Fibroblast of skin of back (primary cell): ENCODE data around the gene MBOAT2.

Experiments
- DNase-seq: peaks from one replicate; pipeline ENCODE4 v3.0.0-alpha.2; 2013

The MBOAT2 gene

GRCh38 chr2:9018109-9018508, 14.6 kb upstream of the MBOAT2 start:
- no peak for DNase-seq

GRCh38 chr2:9017411-9017810, 13.9 kb upstream of the MBOAT2 start:
- DNase-seq, result peak; percentile 21

- DNase-seq, result no peak
These were observed 12.5 kb upstream of the MBOAT2 start for GRCh38 chr2:9015998-9016397.

GRCh38 chr2:9013403-9013802, 9.9 kb upstream of the MBOAT2 start:
- no peak for DNase-seq

- DNase-seq, result peak; percentile 77
These were observed 7.4 kb upstream of the MBOAT2 start for GRCh38 chr2:9010866-9011265.

- DNase-seq, result no peak
These were observed 5.6 kb upstream of the MBOAT2 start for GRCh38 chr2:9008951-9009664.

GRCh38 chr2:9006368-9006767, 2.9 kb upstream of the MBOAT2 start:
- no peak for DNase-seq

GRCh38 chr2:9004338-9005204, 1.1 kb upstream of the MBOAT2 start:
- peak; percentile 61 for DNase-seq

GRCh38 chr2:9003366-9003615, 193 bp downstream of the MBOAT2 start:
- DNase-seq, result no peak

GRCh38 chr2:9002637-9003365, 683 bp downstream of the MBOAT2 start:
- peak; percentile 22 for DNase-seq

GRCh38 chr2:9002313-9002636, 1.2 kb downstream of the MBOAT2 start:
- no peak for DNase-seq

- DNase-seq, result no peak
These were observed 1.7 kb downstream of the MBOAT2 start for GRCh38 chr2:9001778-9002177.

GRCh38 chr2:9001229-9001628, 2.3 kb downstream of the MBOAT2 start:
- DNase-seq, result peak; percentile 52

- DNase-seq, result no peak
These were observed 3.0 kb downstream of the MBOAT2 start for GRCh38 chr2:9000442-9000841.

GRCh38 chr2:8999797-9000196, 3.7 kb downstream of the MBOAT2 start:
- no peak for DNase-seq

- no peak for DNase-seq
These were observed 4.4 kb downstream of the MBOAT2 start for GRCh38 chr2:8999102-8999446.

- DNase-seq, result no peak
These were observed 4.9 kb downstream of the MBOAT2 start for GRCh38 chr2:8998418-8999101.

- no peak for DNase-seq
These were observed 5.9 kb downstream of the MBOAT2 start for GRCh38 chr2:8997631-8998030.

GRCh38 chr2:8997108-8997507, 6.4 kb downstream of the MBOAT2 start:
- no peak for DNase-seq

GRCh38 chr2:8996006-8996405, 7.5 kb downstream of the MBOAT2 start:
- no peak for DNase-seq

- DNase-seq, result no peak
These were observed 9.1 kb downstream of the MBOAT2 start for GRCh38 chr2:8994386-8994785.

- DNase-seq, result no peak
These were observed 9.6 kb downstream of the MBOAT2 start for GRCh38 chr2:8993902-8994278.

- no peak for DNase-seq
These were observed 10.1 kb downstream of the MBOAT2 start for GRCh38 chr2:8993196-8993901.
